Urothelium cell line (cell line): ENCODE data around the gene PRPF19.

ENCODE experiments used
- DNase-seq: peaks from one replicate; pipeline ENCODE4 v3.0.0; 2011; ENCODE audit warnings: low spot score, mixed read lengths
- FAIRE-seq: peaks from 2 replicates; lab custom pipeline; 2011; peaks lifted over from hg19 to GRCh38; lab: Jason Lieb, UNC

Gene PRPF19

GRCh38 chr11:60876168-60876485 is 30.3 kb downstream of the PRPF19 start:
- DNase-seq (no peak), FAIRE-seq (no peak)

GRCh38 chr11:60875366-60876167 is 30.8 kb downstream of the PRPF19 start:
- DNase-seq, result no peak
- no peak for FAIRE-seq

GRCh38 chr11:60874421-60875365 is 31.7 kb downstream of the PRPF19 start:
- FAIRE-seq (no peak), DNase-seq (no peak)

- FAIRE-seq (no peak), DNase-seq (no peak)
These were observed 32.9 kb downstream of the PRPF19 start for GRCh38 chr11:60873533-60873932.

GRCh38 chr11:60872961-60873524 is 33.3 kb downstream of the PRPF19 start:
- peak; percentile 74 for FAIRE-seq
- DNase-seq, result peak; percentile 84

- FAIRE-seq (no peak), DNase-seq (no peak)
These were observed 34.0 kb downstream of the PRPF19 start for GRCh38 chr11:60872124-60872960.

GRCh38 chr11:60871378-60872061 is 34.9 kb downstream of the PRPF19 start:
- no peak for FAIRE-seq
- DNase-seq, result no peak

GRCh38 chr11:60870733-60871377 is 35.5 kb downstream of the PRPF19 start:
- DNase-seq (no peak), FAIRE-seq (no peak)

- FAIRE-seq, result no peak
- no peak for DNase-seq
These were observed 36.1 kb downstream of the PRPF19 start for GRCh38 chr11:60870276-60870675.

- DNase-seq (no peak), FAIRE-seq (no peak)
These were observed 36.9 kb downstream of the PRPF19 start for GRCh38 chr11:60869451-60869825.

- DNase-seq, result no peak
- no peak for FAIRE-seq
These were observed 37.5 kb downstream of the PRPF19 start for GRCh38 chr11:60868682-60869450.

- no peak for FAIRE-seq
- no peak for DNase-seq
These were observed 38.3 kb downstream of the PRPF19 start for GRCh38 chr11:60867871-60868681.

GRCh38 chr11:60866911-60867870 is 39.2 kb downstream of the PRPF19 start, which contains the start of gene ZP1:
Gene ZP1 (plus strand): TSS chr11:60867542. CDS start chr11:60867562, 20 bp downstream.
- DNase-seq (no peak), FAIRE-seq (no peak)

- DNase-seq, result no peak
- FAIRE-seq, result no peak
These were observed 41.4 kb downstream of the PRPF19 start for GRCh38 chr11:60864856-60865513.

GRCh38 chr11:60863550-60864521 is 42.5 kb downstream of the PRPF19 start:
- DNase-seq (no peak), FAIRE-seq (no peak)
